HuH-7 (cell line): ENCODE data around the gene CFAP58.

Experiments
- DNase-seq: peaks from one replicate; pipeline ENCODE4 v3.0.0; 2011; ENCODE audit warnings: low spot score

CFAP58 gene, protein sequence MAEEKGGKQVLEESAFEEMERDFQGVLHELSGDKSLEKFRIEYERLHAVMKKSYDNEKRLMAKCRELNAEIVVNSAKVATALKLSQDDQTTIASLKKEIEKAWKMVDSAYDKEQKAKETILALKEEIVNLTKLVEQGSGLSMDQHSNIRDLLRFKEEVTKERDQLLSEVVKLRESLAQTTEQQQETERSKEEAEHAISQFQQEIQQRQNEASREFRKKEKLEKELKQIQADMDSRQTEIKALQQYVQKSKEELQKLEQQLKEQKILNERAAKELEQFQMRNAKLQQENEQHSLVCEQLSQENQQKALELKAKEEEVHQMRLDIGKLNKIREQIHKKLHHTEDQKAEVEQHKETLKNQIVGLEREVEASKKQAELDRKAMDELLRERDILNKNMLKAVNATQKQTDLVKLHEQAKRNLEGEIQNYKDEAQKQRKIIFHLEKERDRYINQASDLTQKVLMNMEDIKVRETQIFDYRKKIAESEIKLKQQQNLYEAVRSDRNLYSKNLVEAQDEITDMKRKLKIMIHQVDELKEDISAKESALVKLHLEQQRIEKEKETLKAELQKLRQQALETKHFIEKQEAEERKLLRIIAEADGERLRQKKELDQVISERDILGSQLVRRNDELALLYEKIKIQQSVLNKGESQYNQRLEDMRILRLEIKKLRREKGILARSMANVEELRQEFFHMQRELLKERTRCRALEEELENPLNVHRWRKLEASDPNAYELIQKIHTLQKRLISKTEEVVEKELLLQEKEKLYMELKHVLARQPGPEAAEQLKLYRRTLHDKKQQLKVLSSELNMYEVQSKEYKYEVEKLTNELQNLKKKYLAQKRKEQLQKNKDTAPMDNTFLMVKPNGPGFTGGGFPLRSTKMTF

DNA sequence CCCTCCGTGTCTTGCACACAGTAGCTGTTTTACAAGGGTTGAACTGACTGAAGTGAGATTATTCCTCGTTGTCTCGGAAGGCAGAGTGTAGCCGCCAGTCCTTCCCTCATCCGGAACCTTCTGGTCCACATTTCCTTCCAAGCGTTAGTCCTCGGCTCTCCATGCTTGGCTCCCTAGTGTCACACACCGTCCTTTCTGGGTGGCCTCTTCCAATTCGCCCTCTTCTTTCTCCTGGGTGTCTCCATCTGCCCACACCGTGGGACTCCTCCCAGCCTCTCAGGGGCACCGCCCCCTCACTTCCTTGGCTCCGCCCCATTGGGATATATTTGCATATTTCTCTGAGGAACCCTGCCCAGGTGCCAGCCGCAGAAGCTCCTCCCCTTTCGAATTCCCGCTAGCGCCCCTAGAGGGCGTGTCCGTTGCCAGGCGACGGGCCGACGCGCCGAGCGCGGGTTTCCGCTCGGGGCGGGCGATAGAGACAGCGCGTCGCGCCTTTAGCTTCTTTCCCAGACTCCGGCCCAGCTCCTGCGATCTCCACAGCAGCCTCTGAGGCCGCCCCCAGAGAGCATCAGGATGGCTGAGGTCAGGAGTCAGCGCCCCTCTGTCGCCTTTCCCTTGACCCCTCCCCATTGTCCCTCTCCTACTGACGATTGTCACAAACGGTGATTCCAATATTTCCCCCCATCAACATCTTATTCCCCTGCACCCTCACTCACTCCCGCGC, at the start of gene CFAP58:
Gene CFAP58, plus strand, starts transcription at position 509 of the 724 bp plus-strand sequence. Its CDS starts 65 bp downstream, at position 574.
- DNase-seq = peak; percentile 63

DNA sequence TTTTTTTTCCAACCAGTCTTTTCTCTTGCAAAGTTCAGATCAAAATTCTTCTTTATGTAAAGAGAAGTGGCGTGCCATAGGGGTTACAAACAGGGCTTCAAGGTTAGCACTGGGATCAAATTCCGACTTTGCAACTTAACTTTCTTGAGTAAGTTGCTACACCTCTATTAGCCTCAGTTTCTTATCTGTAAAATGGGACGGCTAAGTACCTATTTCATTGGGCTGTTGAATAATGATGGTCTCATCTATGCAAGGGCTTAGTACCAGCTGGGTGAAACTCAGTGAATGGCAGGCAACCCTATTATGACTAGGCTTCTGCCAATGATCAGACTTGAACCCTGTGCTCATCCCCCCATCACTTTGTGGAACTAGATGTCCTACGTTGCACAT, 49.3 kb upstream of the CFAP58 start:
- no peak for DNase-seq

DNA sequence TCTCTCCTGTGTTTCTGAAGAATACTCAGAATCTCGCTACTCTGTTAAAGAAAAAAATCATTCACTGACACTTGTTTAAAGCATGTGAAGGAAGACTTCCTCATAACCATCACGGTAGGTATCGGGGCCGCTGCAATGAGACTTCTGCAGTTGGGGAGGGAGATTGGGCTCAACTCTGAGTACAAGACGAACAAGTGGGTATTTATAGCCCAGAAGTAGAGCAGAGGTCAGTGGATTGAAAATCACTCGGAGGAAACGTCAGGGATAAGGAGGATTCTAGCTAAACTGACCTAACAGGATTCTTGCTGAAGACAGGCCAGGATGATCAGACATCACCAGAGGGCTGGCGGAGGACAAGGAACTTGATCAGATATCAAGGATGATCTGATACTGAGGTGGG, 48.7 kb upstream of the CFAP58 start:
- DNase-seq = no peak

DNA sequence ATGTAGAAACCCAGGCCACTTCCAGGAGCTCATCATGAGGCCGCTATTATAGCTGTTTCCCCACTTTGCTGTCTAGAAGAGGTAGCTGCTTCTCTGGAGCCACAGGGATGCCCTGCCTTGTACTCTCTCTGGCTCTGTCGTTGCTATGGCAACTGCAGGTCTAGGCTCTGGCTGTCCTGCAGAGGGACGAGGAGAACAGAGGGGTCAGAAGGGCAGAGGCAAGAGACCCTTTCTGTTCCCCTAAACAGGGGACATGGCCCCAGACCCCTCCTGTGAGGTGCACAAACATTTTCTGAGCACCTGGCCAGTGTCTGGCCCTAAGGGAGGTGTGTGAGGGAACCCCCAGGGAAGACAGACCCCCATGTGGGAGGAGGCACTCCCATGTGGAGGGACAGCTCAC, 46.7 kb upstream of the CFAP58 start:
- no peak for DNase-seq

DNA sequence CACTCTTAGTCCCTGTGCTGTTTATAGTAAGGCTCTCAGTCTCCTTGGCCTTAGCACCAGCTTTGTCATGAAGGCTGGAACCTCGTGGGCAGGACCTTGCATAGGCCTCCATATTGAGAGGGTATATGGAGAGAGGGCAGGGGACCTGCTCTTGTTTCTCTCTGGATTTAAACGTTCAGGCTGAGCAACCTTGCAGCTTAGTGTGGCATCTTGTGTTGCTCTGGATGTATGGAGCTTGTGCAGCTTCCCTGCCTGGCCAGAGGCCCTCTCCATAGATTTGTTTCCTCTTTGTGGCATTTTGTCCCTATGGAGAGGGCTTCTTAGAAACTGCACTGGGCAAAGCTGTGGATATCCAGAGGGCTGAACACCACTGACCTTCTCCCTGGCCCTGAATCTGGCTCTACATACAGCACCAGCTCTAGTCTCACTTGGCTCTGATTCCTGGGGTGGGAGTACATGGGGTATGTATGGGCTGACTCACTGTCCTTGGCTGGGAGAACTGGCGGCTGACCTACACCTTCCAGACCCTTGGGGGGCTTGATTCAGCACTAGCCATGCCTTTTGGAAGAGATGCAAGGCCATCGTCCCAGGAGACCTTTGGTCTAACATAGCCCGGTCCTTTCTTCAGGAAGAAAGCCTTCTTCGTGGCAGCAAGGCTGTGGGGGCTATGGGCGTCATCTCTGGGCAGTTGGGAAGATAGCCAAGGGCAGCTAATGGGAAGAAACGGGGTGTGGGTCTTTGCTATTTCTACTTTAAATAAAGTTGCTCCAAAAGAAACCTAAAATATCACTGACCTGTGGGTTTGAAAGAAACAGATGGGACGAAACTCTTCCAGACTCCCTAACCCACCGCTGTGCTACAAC, 45.8 kb upstream of the CFAP58 start:
- DNase-seq = no peak

DNA sequence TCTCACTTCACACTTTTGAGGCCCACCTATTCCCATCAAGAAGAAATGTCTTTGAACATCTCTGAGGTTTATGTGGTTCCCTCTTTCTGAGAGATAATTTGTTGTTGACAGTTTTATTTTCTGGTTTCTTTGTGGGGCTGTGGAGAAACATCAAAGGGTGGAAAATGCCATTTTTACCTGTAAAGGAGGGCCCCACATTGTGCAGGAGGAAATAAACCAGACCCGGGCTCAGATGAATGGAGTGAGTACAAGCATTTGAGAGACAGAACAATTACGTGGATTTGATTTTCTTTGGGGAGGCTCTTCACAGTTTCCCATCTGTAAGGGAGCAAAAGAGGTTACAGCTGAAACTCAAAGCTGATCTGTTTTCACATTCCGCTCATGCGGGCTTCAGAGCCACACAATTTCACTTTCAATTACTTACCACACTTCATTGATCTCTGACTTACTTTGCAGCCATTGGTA, 45.2 kb upstream of the CFAP58 start:
- no peak for DNase-seq

DNA sequence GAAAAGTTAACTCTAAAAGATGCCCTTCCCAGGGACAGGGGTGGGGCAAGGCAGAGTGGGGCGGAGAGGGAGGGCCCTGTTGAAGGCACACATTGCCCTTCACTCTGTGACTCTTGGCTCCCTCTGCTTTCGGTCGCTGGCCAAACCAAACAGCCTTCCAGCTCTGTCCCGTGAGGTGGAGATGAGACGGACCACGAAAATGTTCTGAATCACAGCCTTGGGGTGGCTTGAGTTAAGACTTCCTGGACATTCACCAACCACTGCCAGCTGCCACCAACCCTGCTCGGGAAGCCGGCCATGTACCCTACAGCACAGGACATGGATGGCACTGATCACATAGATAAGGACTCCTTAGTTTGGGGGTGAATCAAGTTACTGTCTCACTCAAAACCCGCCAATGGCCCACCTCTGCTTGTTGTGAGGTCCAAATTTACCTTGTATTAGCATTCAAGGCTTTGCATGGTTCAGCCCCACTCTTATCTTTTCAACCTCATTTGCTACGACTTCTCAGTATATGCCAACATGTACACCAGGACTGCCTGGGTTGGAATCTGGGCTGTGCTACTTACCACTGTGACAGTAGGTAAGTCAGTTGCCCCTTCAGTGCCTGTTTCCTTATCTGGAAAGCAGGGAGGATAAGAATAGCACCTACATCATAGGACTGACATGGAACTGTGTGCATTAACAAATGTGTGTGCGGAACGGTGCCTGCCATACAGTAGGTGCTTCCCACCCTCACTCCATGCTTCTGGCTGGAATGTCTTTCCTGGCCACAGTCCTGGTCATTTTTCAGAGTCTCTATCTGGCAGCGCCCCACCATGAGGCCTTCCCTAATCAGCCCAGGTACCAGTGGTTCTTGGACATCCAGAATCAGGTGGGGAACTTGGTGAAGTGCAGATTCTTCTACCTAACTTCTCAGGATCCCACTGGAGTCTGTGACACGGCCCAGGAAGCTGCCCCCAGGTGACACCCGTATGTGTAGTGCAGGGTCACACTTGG, 43.4 kb upstream of the CFAP58 start:
- no peak for DNase-seq

DNA sequence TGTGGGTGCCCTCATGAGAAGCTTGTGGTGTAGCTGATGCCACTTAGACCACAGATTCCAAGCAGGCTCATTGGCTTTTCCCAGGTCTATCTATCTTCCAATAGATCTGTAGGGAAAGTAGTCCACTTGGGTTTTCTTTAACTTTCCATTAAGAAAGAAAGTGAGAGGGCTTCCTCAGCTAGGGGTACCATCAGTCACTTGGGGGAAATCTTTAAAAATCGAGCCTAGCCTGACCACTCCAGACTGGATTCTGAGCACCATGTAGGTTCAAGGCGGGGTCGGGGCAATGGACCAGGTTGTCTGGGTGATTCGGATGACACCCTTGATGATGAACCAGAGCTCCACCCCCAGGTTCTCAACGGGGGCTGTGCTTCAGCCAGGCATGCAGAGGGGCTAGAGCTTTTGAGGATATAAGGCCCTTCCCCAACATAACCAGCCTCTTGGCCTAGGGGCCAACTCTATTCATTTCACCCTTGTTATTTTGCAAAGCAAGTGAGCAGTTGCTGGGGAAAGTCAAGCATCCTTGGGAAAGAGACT, 42.4 kb upstream of the CFAP58 start:
- DNase-seq = no peak

DNA sequence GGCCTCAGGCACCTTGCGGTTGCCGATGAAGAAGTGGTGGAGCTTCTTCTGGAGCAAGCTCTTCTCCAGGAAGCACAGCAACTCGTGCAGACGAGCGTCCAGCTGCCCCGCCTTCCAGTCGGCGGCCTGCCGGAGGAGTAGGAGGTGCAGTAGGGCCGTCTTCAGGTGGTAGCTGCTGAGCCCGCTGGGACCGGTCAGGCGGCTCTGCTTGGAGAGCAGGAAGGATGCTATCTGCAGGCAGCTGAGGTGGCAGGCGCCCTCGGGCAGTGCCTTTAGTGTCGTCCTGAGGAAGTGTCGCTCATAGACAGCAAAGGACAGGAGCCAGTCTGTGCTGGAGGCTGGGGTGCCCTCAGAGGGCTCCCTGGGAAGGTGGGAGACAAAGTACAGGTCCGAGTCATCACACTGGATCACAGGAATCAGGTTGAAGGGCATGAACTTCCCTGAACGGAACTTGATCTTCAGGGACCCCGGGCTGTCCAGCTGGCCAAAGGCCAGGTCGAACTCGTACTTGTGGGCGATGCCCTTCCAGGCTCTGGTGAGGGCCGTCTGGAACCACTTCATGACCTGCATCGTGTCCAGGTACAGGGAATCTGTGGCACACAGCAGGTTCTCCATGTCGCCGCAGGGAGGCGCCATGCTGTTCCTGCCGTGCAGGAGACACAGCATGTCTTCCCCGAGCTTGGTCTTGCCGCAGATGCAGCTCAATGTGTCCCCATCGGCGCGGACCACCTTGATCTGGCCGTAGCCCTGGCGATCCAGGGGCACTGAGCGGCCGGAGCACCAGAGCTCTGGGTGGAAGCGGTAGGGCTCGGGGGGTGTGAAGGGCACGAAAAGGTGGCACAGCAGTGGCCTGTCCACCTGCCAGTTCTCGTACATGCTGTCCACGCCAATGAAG, 38.8 kb upstream of the CFAP58 start:
- DNase-seq = no peak

DNA sequence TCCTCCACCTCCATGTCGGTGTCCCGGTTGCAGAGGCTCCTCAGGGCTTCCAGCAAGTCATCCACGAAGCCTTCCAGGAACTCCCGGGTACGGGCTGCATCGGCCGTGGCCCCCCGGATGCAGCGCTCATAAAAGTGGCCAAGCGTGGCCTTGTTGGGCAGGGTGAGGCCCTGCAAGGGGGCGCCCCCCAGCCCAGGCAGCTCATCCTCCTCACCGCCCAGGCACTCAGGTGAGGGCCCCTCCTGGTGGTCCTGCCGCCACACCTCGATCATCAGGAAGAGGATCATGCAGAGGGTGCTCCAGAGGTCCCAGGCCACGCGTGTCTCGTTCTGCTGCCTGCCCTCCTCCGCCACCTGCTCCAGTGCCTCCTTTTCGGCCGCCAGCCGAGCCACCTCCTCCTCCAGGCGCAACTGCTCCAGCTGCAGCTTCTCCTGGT, 38.1 kb upstream of the CFAP58 start:
- no peak for DNase-seq

DNA sequence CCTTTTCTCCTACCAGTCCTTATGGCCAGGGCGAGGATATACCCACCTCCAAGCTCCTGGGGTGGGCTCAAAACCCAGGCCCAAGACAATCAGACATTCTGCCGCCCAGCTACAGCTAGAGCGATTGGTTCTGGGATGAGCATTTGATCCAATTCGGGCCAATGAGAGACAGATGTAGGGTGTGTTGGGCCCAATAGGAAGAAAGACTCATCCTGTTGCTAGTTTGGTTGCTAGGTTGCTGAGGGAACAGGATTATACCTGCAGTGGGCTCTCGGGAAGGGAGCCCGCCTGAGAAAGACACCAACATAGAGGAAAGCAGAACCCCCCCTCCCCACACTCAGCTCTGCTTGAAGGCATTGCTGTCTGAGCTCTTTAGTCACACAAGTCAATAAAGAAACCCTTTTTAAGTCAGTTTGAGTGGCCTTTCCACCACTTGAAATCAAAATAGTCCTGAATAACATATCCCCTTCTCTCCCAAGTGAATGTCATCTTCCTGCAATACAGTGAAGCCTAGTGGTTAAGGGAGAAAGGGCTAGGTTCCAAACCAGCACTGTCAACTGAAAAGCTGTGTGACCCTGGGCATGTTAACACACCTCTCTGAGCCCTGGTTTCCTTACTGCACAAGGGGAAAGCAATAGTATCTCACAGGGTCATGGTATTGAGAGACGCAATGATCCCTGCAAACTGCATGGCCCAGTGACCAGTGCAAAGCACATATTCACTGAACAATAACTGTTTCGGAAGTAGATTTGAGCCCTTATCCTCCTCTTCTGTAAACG, 37.1 kb upstream of the CFAP58 start:
- no peak for DNase-seq

DNA sequence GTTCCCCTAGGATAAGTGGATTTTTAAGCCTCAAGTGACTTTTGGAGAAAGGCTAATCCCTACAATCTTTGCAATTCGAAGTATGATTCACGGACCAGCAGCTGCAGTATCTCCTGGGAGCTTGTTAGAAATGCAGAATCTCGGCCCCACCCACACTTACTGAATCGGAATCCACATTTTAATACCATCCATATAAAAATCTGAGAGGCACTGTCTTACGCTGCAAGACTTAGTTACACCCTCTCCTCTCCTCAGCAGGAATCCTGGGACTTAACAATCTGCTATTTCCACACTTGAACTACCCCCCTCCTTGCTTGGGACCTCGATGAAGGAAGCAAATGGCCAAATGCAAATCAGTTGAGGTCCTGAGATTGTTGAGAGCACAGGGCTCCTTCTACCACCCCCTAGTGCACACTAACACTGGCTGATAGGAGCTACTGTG, 36.3 kb upstream of the CFAP58 start:
- DNase-seq = no peak

DNA sequence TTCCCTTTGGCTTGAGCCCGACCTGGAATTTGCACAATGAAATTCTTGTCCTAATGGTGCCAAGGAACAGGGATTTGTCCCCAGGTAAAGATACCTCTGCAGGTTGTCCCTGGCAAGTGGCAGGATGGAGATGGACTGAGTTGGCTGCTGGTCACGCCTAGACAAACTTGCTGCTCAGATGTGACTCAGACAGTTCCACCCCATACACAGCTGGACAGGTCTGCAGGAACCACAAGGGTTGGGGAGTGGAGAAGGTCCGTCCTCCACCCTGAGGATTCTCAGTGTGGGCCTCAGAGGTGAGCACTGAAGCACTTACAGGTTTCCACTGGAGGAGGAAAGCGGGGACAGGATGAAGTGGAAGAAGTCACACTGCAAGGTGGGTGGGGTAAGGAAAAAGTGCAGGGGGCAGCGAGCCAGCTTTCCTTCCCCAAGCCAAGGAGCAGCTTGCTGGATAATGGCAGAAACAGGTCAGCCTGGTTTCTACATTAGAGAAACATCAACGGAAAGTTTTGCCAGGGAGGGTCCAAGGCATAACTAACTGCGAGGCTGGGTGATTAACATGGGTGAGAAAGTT, 35.8 kb upstream of the CFAP58 start:
- DNase-seq = no peak

DNA sequence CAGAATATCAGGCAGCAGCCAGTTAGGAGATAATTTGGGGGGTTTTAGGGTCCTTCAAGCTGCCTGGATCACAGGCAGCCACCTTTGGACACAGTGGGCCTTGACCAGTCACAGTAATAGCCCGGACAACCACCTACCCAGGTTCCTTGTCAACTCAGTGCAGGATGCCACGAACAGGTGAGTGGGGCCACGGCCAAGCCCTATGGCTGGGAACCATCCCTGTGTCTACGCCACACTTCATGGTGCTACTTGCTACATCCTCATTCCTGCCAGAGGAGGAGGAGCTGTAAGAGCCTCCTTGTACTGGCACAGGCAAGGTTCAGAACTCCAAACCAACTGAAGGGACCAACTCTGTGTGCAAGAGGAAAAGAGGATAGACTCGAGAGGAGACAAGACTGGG, 35.3 kb upstream of the CFAP58 start:
- DNase-seq = no peak

DNA sequence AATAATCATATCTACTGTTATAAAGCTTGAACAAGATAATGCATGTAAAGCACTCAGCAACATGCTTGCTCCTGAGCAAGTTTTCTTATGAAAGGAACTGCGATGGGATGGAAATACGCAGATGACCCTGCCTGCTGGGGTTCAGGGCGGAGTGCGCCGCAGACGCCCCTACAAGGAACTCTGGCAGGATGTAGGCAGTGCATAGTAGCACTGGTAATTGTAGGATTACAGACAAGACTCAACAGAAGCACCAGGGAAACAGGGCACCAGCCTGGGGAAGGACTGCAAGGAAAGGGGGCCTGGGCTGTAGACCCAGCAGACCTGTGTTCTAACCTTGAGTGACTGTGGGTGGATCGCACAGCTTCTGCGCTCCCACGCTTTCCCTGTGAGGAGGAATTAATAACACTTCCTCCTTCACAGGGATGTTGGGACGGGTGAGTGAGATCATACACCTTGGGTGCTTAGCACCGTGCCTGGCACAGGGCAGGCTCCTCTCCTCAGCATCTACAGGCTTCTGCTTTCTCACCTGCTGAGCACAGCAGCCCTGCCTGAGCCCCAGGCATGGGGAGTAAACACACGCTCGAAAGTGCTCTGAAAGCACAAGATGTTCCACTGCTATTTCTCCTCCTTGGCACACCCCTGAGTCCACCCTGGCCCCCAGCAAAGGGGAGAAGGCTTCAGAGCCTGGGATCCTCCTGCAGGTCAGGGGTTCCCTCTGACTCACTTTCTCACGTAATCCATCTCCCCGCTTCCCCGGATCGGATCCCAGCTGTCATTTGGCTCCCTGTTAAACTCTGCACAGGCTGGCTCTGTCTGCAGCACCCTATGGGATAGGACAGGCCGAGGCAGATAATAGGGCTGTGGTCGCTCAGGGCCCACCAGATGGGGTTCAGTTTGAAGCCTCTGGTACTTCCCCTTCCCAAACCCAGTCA, 34.6 kb upstream of the CFAP58 start:
- no peak for DNase-seq

DNA sequence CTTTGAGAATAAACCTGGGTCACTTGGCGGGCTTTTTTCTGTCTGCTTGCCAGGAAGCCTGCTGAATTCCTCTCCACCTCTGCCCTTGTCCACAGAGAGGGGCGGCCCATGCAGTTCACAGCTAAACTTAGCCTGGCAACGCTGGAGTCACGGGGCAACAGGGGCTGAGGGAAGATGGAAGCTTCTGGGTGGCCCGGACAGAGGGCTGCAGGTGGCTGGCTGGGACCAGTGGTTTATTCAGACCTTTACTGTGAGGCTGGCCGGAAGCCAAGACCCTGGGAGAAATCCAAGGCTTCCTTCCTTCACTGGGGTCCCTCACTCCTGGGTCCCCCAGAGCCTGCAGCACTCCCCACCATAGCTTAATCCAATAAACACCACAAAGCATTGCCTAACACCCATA, 32.4 kb upstream of the CFAP58 start:
- no peak for DNase-seq
